UCSD-AML1 (cell line): ENCODE results near the gene BCAN.

Source experiments
- DNase-seq: peaks from one replicate; lab custom pipeline; 2025; ENCODE audit not compliant: unreplicated experiment; lab: John Stamatoyannopoulos, UW

Gene BCAN

DNA sequence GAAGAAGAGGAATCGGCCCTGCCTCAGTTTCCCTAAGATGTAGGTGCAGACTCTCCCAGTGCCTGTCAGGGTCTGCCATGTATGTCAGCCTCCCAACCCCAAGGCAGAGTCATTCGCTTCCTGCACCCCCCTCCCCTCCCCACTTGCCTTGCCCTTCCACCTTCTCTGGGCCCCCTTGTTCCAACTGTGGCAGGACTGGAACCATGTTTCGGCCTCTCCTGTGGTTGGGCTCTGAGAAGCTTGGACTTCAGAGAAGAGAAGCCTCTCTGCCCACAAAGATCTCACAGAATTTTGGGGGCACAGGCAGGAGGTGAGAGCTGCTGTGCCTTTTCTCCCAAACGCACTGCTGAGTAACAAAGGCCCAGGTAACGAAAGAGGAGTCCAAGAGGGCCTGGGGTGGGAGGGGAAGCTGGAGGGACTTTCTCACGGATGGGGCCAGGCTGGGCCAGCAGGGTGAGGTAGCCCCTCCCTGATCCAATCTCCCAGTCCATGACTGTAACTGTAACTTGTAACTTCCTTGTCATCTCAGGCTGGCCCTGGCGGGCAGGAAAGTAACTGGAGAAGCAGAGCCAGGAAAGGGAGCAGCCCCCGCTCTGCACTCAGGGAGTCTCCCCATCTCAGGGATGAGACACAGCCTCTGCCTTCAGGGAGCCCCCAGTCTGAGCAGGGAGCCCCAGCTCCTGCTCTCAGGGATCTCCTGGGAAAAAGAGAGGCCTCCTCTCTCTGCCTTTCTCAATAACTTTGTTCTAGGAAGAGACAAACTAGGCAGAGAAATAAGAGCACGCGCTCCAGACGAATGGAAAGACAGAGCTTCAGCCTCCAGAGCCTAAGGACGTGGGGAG is 52.2 kb downstream of the BCAN start:
- peak; percentile 34 for DNase-seq

DNA sequence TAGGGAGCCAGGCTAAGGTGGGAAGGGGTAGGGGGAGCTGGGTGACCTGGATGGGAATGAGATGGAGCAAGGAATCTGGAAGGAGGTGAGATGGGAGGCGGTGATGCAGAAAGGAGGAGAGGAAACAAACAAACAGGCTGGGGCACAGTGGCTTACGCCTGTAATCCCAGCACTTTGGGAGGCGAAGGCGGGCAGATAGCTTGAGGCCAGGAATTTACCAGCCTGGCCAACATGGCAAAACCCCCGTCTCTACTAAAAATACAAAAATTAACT is 52.7 kb downstream of the BCAN start:
- DNase-seq = no peak

DNA sequence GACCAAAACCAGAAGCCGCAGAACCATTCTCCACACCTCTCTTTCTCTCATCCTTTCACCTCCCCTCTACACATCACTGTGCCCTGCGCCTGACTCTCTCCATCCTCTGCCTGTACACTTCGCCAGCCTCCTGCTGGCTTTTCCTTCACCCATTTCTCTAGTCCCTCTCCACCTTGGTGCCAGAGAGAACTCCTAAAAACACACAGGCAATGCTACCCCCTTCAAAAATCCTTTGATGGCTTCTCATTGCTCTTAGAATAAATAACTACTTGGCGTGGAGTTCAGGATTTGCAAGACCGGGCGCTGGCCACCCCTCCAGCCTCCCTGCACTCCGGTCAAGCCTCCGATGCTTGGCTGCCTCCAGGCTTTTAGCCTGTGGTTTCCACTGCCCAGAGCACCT is 54.8 kb downstream of the BCAN start:
- DNase-seq = no peak

DNA sequence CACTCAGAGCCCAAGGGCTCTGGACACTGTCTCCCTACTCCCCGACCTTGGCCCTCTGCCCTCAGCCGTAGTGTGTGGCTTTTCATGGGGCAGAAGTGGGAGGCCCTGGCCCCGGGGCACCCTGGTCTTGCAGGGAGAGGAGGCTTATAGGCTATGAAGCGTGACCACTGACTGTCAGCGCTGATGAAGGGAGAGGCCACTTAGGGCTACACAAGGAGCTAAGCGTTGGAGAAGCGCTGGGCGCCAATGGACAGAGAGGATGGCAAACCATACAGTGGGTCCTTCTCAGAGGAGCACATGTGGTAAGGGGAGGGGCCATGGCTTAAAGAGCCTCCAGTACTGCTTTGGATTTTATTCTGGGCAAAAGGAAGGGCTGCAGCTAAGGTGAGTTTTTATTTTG is 55.6 kb downstream of the BCAN start:
- DNase-seq = no peak

DNA sequence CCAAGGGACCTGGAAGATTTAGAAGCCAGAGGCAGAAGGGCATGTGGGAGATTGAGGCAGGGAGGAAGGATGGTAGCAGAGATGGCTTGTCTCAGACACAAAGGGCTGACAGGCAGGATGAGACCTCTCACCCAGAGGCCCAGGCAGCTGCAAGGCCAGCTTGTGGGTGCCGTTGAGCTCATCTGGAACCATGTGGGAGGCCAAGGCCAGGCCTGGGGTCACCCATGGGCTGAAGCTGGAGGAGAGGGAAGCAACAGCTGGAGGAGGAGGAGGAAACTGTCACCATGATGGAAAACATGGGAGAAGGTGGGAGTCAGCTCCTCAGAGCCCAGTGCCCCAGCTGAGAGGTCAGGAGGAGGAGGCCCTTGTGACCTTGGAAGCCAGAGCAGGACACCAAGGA is 57.1 kb downstream of the BCAN start:
- no peak for DNase-seq

DNA sequence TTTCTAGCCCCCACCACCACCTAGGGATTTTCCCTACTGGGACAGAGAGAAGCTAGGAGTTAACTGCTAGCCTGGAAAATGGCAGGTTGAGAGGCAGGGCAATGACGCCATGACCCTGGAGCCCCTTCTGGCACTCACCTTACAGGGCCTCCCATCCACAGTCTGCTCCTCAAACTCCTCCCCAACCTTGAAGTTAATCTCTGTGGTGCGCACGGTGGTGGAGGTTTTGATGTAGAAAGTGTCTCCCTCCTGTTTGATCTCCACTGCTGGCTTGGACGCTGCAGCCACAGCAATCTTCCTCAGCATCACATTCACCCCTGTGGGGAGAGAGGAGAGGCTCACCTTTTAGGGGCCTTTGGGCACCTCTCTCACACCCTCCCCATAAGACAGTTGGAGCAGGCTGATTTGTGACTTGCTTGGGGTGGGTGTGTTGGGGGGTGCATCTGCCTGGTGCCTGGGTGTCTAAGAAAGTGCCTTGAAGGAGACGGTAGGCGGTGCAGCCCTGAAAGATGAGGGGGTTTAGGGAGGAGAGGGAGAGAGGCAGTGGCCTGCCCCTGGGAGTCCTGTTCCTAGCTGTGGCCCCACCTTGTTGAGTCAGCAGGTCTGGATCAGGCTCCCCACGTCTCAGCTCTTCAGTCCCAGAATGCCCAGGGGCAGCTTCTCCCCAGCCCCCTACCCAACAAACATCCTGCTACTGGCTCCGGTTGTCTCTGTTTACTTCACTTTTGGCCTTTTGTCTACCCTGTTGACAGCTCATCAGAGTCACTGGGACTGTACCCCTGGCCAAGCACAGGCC is 59.0 kb downstream of the BCAN start:
- no peak for DNase-seq

DNA sequence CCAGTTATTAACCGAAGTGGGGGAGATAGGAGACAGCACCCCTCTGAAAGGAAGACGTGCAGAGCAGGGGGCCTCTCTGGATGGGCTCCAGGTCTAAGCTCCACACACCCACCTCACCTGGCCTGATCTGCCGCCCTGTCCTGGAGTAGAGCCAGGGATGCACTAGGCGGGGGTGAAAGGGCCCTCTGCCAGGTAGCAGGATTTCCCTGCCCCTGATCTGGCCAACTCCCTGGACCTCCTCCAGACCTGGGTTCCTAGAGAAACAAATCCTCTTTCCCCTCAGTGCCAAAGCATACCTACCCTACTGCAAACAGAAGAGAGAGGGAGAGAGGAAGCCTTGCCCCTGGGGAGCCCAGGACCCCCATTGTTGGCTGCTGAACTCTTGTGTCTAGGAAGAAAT is 61.4 kb downstream of the BCAN start:
- DNase-seq = no peak

DNA sequence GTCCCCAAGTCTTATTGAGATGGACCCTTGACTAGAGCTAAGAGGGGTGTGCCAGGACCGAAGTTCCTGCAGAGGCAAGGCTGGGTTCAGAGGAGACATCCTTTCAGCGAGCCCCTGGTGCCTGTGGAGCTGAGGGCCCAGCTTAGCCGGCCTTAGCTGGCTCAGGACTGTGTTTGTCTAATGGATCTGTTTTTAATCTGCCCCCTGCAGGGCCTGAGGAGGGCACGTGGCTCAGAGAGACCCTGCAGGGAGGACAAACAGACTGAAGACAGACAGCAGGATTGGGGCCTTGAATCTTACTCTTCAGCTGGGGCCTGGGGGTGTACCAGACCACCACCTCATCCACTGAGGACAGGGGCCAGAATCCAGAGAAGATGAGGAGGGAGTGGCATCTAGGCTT is 61.8 kb downstream of the BCAN start:
- DNase-seq = no peak

DNA sequence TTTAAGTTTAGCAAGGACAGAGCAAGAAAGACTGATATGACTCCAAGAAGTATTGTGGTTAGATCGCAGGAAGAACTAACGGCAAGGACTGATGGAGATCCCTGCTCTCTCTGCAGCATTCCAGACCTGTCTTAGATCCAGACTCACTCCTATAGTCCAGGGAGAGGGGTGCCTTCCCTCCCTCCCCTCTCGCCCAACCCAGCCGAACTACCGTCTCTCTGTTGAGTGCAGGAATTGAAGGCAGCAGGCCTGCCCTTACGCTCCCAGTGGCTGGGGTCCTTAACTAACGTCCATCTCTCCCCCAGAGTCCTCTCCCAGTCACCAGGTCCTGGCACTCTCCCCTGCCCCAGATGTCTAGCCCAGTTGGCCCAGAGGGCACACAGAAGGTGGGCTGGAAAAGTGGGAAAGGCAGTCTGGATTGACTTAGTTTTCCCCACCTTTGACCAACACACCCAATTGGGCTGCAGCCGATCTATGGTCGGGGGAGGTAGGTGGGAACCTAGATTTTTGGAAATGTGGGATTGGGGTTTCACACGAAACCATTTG is 62.3 kb downstream of the BCAN start:
- DNase-seq = no peak

DNA sequence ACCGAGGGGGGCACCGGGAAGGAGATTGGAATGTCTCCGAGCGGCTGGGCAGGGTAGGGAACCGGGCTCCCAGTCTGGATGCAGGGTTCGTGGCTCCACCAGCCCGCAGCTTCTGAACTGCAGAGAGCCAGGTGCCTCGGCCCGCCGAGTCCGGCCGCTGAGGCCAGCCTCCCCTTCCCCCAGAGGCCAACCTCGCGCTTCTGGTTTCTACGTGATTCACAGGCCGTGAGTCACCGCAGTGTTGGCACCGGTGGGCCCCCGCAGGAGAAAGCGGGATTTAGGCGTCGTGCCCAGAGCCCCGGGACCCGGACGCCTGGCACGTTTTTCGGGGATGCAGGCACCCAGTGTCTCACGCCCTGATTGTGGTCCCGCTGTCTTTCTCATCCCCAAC is 63.0 kb downstream of the BCAN start:
- no peak for DNase-seq

DNA sequence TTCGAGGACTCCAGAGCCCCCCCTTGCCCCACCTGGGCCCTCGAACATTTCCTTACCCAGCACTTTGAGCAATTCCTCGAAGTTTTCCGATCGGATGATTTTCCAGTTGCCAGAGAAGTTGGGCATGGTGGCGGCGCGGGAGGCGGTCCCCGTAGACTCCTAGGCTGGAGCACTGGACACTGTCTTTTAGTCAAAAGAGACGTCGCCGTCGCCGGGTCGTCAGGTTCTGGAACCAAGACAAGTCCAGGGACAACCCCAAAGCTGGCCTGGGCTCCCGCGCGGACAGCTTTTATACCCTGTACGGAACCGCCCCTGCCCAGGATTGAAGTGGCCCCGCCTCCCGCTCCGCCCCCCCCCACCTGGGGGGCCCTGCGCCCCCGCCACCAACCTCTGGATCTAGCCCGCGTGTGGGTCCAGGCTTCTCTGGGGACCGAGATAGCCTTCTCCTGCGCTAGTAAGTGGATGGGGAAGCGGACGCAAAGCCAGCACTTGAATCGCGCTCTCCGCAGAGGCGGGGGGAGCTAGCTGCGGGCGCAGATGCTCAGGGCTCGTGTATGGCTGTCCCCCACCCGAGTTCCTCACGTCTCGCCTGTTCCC is 63.5 kb downstream of the BCAN start, which contains the start of gene CRABP2:
Gene CRABP2 (minus strand): TSS at position 263 of the 597 bp plus-strand sequence. CDS start 137 bp downstream, at position 126.
- no peak for DNase-seq

DNA sequence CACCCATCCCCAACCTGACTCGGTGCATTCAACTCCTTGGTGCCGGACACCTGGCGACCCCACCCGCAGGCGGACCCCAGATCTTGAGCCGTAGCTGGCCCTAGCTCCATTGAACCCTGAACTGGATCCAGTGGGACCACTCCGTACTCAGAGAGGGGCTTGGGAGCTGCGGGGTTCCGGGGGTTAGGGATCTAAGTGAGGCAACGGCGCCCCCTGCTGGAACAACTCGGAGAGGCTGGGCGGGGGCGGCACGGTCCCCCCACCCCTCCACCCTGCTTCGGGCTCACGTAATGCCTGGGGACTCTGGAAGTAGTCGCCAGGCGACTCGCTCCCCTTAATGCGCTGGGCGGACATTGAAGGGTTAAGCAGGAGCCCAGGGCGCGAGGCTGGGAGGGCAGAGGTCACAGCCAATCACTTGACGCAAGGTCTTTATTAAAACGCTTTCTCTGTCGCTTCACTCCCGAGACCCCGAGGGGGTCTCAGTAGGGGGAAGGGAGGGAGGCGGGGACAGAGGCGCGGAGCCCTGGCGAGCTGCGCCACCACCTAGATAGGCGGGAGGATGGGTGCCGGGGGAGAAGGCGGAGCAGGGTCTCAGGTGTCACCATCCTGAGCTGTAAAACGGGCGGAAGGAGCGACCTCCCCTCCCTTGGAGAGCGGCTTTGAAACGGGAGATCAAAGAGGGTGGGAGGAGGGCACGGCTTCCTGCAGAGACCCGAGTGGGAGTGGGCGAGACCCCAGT is 64.2 kb downstream of the BCAN start:
- peak; percentile 62 for DNase-seq

DNA sequence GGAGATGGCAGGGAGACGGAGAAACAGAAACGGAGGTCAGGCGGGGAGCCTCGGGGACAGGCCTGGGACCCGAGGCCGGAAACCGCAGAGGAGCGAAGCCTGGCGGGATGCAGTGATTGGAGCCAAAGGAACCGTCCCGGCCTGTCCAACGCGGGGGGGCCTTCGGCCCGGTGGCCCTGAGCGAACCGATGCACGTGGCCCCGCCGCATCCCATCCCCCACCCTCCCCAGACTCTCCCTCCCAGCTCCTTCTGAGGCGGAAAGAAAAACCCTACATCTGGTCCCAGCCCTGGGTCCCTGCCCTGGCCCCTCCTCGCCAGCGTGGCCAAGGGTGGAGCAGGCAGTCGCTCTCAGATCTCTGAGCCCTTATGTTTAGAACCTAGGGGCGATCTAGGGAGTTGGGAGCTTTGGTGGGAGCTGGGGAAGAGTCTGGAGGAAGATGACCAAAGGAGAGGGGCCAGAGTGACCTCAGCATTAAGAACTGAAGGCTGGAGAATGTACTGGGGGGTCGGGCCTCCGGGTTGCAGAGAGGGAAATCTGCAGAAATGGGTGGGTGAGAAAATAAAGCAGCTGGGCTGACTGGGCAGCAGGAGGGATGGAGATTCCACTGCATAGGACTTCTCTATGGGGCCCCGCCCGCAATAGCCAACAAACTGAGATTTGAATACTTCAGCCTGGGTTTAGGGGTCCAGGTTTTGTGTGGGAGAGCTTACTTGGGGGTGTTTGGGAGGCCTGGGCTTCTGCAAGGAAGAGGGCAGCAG is 64.9 kb downstream of the BCAN start:
- DNase-seq = no peak

DNA sequence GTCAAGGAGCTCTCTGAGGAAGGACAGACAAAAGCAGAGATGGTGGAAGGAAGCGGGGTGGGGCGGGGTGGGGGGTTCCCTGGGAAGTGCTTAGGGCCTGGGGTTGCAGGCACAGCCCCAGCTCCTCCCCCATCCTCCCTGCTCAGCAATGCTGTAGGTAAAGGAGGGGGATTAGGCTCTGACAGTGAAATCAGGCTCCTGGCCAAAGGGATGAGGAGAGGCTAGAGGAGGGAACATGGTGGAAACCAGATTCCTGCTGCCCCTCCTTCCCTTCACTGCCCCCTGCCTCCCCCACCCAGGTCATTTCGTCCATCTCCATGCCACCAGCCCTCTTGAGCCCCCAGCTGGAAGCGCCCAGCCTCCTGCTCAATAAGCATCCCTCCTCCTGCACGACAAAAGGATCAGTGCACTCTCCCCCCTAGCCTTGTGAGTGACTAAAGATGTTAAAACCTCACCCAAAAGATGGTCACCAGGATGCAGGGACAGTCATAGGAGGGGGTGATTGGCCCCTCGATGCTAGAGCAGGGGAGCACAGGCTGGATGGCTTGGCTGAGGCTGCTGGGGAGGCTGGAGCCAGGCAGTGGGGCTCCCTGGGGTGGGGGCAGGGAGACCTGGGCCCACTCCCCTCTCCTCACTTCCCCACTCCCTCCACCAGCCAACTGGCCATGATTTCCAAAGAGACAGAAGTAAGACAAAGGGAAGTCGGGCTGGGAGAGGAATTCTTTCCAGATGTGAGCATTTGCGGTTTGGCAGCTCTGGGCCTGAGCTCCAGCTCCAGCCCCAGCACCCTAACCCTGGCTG is 65.7 kb downstream of the BCAN start:
- DNase-seq = no peak

DNA sequence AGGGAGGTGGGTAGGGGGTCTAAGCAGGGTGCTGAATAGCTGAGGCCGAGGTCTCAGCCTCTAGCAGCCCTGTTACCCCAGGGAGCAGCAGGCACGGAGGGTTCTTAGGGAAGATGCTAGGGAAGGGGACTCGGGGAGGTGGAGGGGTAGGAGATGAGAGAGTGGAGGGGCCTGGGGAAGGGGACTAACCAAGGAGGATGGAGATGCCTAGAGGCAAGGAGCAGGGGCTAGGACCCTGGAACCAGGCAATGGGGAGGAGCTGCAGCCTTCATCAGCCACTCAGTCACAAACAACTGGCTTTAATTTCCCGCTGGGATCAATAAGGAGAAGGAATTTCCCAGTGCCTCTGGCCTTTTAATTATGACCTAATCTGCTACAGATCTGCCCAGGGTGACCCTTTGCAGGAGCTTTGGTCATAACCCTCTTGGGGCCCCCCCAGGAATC is 66.3 kb downstream of the BCAN start:
- DNase-seq = no peak

DNA sequence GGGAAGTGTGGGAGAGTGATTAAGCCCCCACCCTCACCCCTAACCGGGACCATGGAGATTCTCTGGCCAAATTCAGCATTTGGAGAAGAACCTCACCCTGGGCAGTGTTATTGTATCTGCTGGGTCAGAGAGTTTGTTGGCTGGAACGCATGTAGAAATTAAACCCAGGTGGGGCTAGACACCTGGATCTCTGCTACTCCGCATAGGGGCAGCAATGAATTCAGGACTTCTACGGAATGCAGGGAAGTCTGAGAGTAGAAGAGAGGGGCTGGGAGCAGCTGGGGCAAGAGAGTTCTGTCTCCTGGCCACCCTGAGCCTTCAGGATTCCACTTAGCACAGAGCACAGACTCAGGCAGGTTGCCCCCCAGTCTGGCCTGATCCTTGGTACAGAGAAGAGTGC is 67.1 kb downstream of the BCAN start:
- DNase-seq = no peak
